Panc1 (cell line): ENCODE measurements around the gene ALLC. TPM values are rescaled to one million over a fixed set of nuclear protein-coding genes. Genes with fewer than 3 reads are reported as not detected.
A peak's percentile ranks its signal among the peaks of the same experiment; 100 is the strongest.

Source experiments
- ATAC-seq: fragments of 200-7000 bp; cut with Tn5 transposase; 2 replicates; pipeline ENCODE4 v1.9.1; 2020; ENCODE audit warnings: mild to moderate bottlenecking, moderate library complexity
- BruUV-seq: library from RNA; stranded (reverse); fragments of 400-500 nt; replicated peaks from 2 replicates; lab custom pipeline; 2021; lab: Mats Ljungman, UMichigan
- CTCF ChIA-PET: fragments of 300-600 bp; sonication (Branson Sonifier 250); formaldehyde crosslinking; loops from one replicate; lab custom pipeline; 2022; ENCODE audit warnings: antibody characterized with exemption; lab: Charles Lee
- POLR2A ChIA-PET: fragments of 300-600 bp; sonication (Branson Sonifier 250); formaldehyde crosslinking; loops from one replicate; lab custom pipeline; 2022; ENCODE audit warnings: antibody characterized with exemption; lab: Charles Lee
- DNase-seq: peaks from one replicate; pipeline ENCODE4 v3.0.0-alpha.2; 2010; ENCODE audit warnings: low read depth, low spot score
- H3K27ac ChIP-seq: 2 replicates; pipeline ENCODE4 v1.5.1; 2011; ENCODE audit warnings: mild to moderate bottlenecking, low read length, inconsistent platforms
- H3K27me3 ChIP-seq: fragments of 200-500 bp; sonication (Bioruptor generic); 2 replicates; pipeline ENCODE4 v1.6.0; 2014; ENCODE audit warnings: low read length, inconsistent platforms; ENCODE audit not compliant: control insufficient read depth, insufficient read depth
- H3K36me3 ChIP-seq: fragments of 200-500 bp; sonication (Bioruptor generic); 2 replicates; pipeline ENCODE4 v1.5.1; 2014; ENCODE audit warnings: inconsistent platforms, mild to moderate bottlenecking, low read length, moderate library complexity; ENCODE audit not compliant: control insufficient read depth, insufficient read depth
- H3K4me1 ChIP-seq: 2 replicates; pipeline ENCODE4 v1.5.1; 2011; ENCODE audit warnings: inconsistent platforms, mild to moderate bottlenecking, low read length, moderate library complexity; ENCODE audit not compliant: control insufficient read depth, insufficient read depth
- H3K4me3 ChIP-seq, 2 experiments: 2 replicates each; pipeline ENCODE4 v1.5.1; 2011 to 2012; ENCODE audit warnings: low read depth in 2 of 2, low read length in 2 of 2, mild to moderate bottlenecking in 2 of 2, inconsistent platforms in 1 of 2, moderate library complexity in 1 of 2
- H3K9me3 ChIP-seq: fragments of 200-500 bp; sonication (Bioruptor generic); 2 replicates; pipeline ENCODE4 v1.5.1; 2014; ENCODE audit warnings: low read depth, mild to moderate bottlenecking, inconsistent platforms, low read length, moderate library complexity; ENCODE audit not compliant: control insufficient read depth, insufficient read depth
- CTCF ChIP-seq: fragments of 450-650 bp; IDR thresholded peaks from 2 replicates; pipeline ENCODE4 v1.5.1; 2017; ENCODE audit warnings: mild to moderate bottlenecking
- POLR2AphosphoS5 ChIP-seq: IDR thresholded peaks from 2 replicates; pipeline ENCODE4 v1.6.1; 2012; ENCODE audit warnings: mild to moderate bottlenecking, low read depth, low read length, moderate library complexity
- REST ChIP-seq, 2 experiments: IDR thresholded peaks; 2 replicates each; pipeline ENCODE4 v1.6.1; 2011 to 2012; ENCODE audit warnings: low read depth in 2 of 2, control low read depth in 1 of 2, low read length in 1 of 2, mild to moderate bottlenecking in 1 of 2, moderate library complexity in 1 of 2; ENCODE audit not compliant: insufficient read depth in 1 of 2
- SIN3A ChIP-seq: IDR thresholded peaks from 2 replicates; pipeline ENCODE4 v1.6.1; 2012; ENCODE audit warnings: low read depth, mild to moderate bottlenecking, low read length, moderate library complexity, borderline replicate concordance; ENCODE audit not compliant: insufficient read depth
- TCF7L2 ChIP-seq: IDR thresholded peaks from 2 replicates; pipeline ENCODE4 v1.6.1; 2011; ENCODE audit warnings: mild to moderate bottlenecking, low read depth, low read length, inconsistent platforms
- in situ Hi-C: cut with HindIII; loops from 2 replicates; pipeline ENCODE4 v1.10.0; 2016; ENCODE audit warnings: low sequenced_read_pairs, low pct_unique_long_range_greater_than_20kb
- intact Hi-C: fragments of 100-400 bp; cut with micrococcal nuclease; formaldehyde crosslinking; loops from one replicate; pipeline ENCODE4 v1.10.0; 2022; ENCODE audit not compliant: unreplicated experiment
- total RNA-seq: library from RNA; stranded (reverse); gene quantifications from one replicate; pipeline ENCODE4 v1.2.1, GENCODE V29; 2021; ENCODE audit not compliant: unreplicated experiment

ALLC gene
- total RNA-seq, 1 experiment from 2014 or later = not detected

- no TSS peak for BruUV-seq
- no peak overlapping the region for H3K27ac ChIP-seq
- no peak overlapping the region for H3K4me3 ChIP-seq
- no peak for TF ChIP-seq REST (IDR thresholded peaks at IDR 0.05; ENCODE audit: insufficient read depth in 1 of 2, low read depth in 2 of 2, low read length in 1 of 2)
- no peak for TF ChIP-seq CTCF
- no peak for TF ChIP-seq SIN3A
- no peak for TF ChIP-seq POLR2AphosphoS5
- TF ChIP-seq TCF7L2 = no peak
- intact Hi-C loops = no loop called here
- no peak for ATAC-seq
- no peaks in the 10 kb centered on the region for H3K36me3 ChIP-seq
- peaks cover 4% of the 10 kb centered on the region for H3K4me1 ChIP-seq
- CTCF ChIA-PET = interaction anchor here (0.6 kb wide), 1 partner anchor 20 kb away, joined by 3 read pairs; no protein-coding TSS in a partner anchor
- POLR2A ChIA-PET = no interaction called here
- no peak for DNase-seq
- no peaks in the 10 kb centered on the region for H3K9me3 ChIP-seq
- in situ Hi-C loops = no loop called here
- H3K27me3 ChIP-seq = no peaks in the 10 kb centered on the region
These were observed 8.4 kb upstream of the ALLC start for GRCh38 chr2:3649581-3649980.

GRCh38 chr2:3650140-3650920 is 7.7 kb upstream of the ALLC start:
- no peaks in the 10 kb centered on the region for H3K36me3 ChIP-seq
- no peak overlapping the region for H3K27ac ChIP-seq
- in situ Hi-C loops (no loop called here), intact Hi-C loops (loop anchor here (2.0 to 5.0 kb wide), 2 partner anchors 73 to 114 kb away; partner anchors contain the start of gene RPS7)
- peak overlapping the region in 1 of 2 experiments; percentile 15; a peak in 1 of 4 replicates for H3K4me3 ChIP-seq
- ATAC-seq = peak; percentile 62
- no peak for TF ChIP-seq POLR2AphosphoS5
- no peak for TF ChIP-seq REST (IDR thresholded peaks at IDR 0.05; ENCODE audit: insufficient read depth in 1 of 2, low read depth in 2 of 2, low read length in 1 of 2)
- no peak for TF ChIP-seq SIN3A
- TF ChIP-seq TCF7L2 = no peak
- TF ChIP-seq CTCF = no peak
- peaks cover 4% of the 10 kb centered on the region for H3K4me1 ChIP-seq
- H3K9me3 ChIP-seq = no peaks in the 10 kb centered on the region
- H3K27me3 ChIP-seq = no peaks in the 10 kb centered on the region
- DNase-seq = no peak
- no TSS peak for BruUV-seq
- CTCF ChIA-PET = no interaction called here
- POLR2A ChIA-PET = no interaction called here
